Endothelial cell (in vitro differentiated cells): ENCODE results near the gene PEX13. TPM values are rescaled to one million over a fixed set of nuclear protein-coding genes. Genes with fewer than 3 reads are reported as not detected.

ENCODE experiments used
- DNase-seq: peaks from one replicate; pipeline ENCODE4 v3.0.0; 2021; ENCODE audit warnings: low spot score
- H3K27ac Mint-ChIP-seq: one replicate; pipeline ENCODE4 v1.8.0; 2021; ENCODE audit warnings: mixed read lengths, inconsistent platforms; ENCODE audit not compliant: unreplicated experiment
- H3K27me3 Mint-ChIP-seq: one replicate; pipeline ENCODE4 v1.8.0; 2021; ENCODE audit warnings: mild to moderate bottlenecking, moderate library complexity, mixed read lengths, inconsistent platforms; ENCODE audit not compliant: unreplicated experiment
- H3K36me3 Mint-ChIP-seq: one replicate; pipeline ENCODE4 v1.8.0; 2021; ENCODE audit warnings: mild to moderate bottlenecking, low read depth, mixed read lengths, inconsistent platforms; ENCODE audit not compliant: unreplicated experiment
- H3K4me1 Mint-ChIP-seq: one replicate; pipeline ENCODE4 v1.8.0; 2021; ENCODE audit warnings: mild to moderate bottlenecking, mixed read lengths, inconsistent platforms; ENCODE audit not compliant: unreplicated experiment
- H3K4me3 Mint-ChIP-seq: one replicate; pipeline ENCODE4 v1.8.0; 2021; ENCODE audit warnings: mild to moderate bottlenecking, mixed read lengths, inconsistent platforms; ENCODE audit not compliant: unreplicated experiment
- H3K9me3 Mint-ChIP-seq: one replicate; pipeline ENCODE4 v1.8.0; 2021; ENCODE audit warnings: mixed read lengths, inconsistent platforms; ENCODE audit not compliant: unreplicated experiment
- CTCF ChIP-seq: fragments of 200-600 bp; sonication (generic); IDR thresholded peaks from one replicate; pipeline ENCODE4 v1.5.0; 2021; ENCODE audit warnings: antibody characterized with exemption; ENCODE audit not compliant: unreplicated experiment
- total RNA-seq: library from RNA; stranded (reverse); fragmentation: NEBNext Ultra II Directional; extraction: Animal tissue kit (Norgen Biotek cat#: 25700); gene quantifications from one replicate; pipeline ENCODE4 v1.2.1, GENCODE V29; 2021; ENCODE audit not compliant: unreplicated experiment

Gene PEX13
- total RNA-seq, 1 donor from 2014 or later, result 24.8 TPM

- Mint-ChIP-seq H3K36me3 (peaks cover 4% of the 10 kb centered on the region), H3K9me3 (no peaks in the 10 kb centered on the region)
Observed at GRCh38 chr2:61045226-61045625, 27.7 kb downstream of the PEX13 start.

GRCh38 chr2:61045999-61046398 is 28.5 kb downstream of the PEX13 start:
- no peak overlapping the region for H3K27ac Mint-ChIP-seq
- no peak for TF ChIP-seq CTCF
- H3K36me3 Mint-ChIP-seq, result peaks cover 4% of the 10 kb centered on the region
- H3K4me3 Mint-ChIP-seq, result no peak overlapping the region
- H3K27me3 Mint-ChIP-seq, result no peaks in the 10 kb centered on the region
- H3K9me3 Mint-ChIP-seq, result no peaks in the 10 kb centered on the region
- no peaks in the 10 kb centered on the region for H3K4me1 Mint-ChIP-seq
- no peak for DNase-seq

More at GRCh38 chr2:61045226-61045625, 27.7 kb downstream of the PEX13 start:
- Mint-ChIP-seq H3K27ac (no peak overlapping the region), H3K4me3 (no peak overlapping the region), H3K4me1 (no peaks in the 10 kb centered on the region), H3K27me3 (peaks cover 1% of the 10 kb centered on the region)
- DNase-seq, result no peak
- no peak for TF ChIP-seq CTCF

GRCh38 chr2:61055557-61055956 is 38.0 kb downstream of the PEX13 start:
- DNase-seq, result no peak
- H3K27ac Mint-ChIP-seq, result no peak overlapping the region
- H3K27me3 Mint-ChIP-seq, result no peaks in the 10 kb centered on the region
- H3K4me3 Mint-ChIP-seq, result no peak overlapping the region
- TF ChIP-seq CTCF, result no peak
- H3K36me3 Mint-ChIP-seq, result peaks cover 11% of the 10 kb centered on the region
- H3K9me3 Mint-ChIP-seq, result no peaks in the 10 kb centered on the region
- H3K4me1 Mint-ChIP-seq, result no peaks in the 10 kb centered on the region

GRCh38 chr2:61057562-61057961 is 40.0 kb downstream of the PEX13 start:
- Mint-ChIP-seq H3K4me3 (no peak overlapping the region), H3K9me3 (no peaks in the 10 kb centered on the region)

GRCh38 chr2:61059382-61059781 is 41.9 kb downstream of the PEX13 start:
- Mint-ChIP-seq H3K4me3 (no peak overlapping the region), H3K36me3 (peaks cover 4% of the 10 kb centered on the region), H3K4me1 (no peaks in the 10 kb centered on the region), H3K9me3 (no peaks in the 10 kb centered on the region), H3K27me3 (no peaks in the 10 kb centered on the region), H3K27ac (no peak overlapping the region)
- no peak for TF ChIP-seq CTCF
- no peak for DNase-seq

More at GRCh38 chr2:61057562-61057961, 40.0 kb downstream of the PEX13 start:
- no peak overlapping the region for H3K27ac Mint-ChIP-seq
- TF ChIP-seq CTCF, result no peak
- no peaks in the 10 kb centered on the region for H3K4me1 Mint-ChIP-seq
- H3K27me3 Mint-ChIP-seq, result no peaks in the 10 kb centered on the region
- H3K36me3 Mint-ChIP-seq, result peaks cover 8% of the 10 kb centered on the region
- DNase-seq, result no peak
